H54 (cell line): ENCODE data around the gene SLC15A2.

Experiments
- DNase-seq: peaks from one replicate; pipeline ENCODE4 v3.0.0; 2011; ENCODE audit warnings: low spot score, mixed read lengths; ENCODE audit not compliant: insufficient read length
- FAIRE-seq: peaks from 3 replicates; lab custom pipeline; 2011; peaks lifted over from hg19 to GRCh38; lab: Jason Lieb, UNC
- POLR2A ChIP-seq: IDR thresholded peaks from 2 replicates; pipeline ENCODE4 v1.6.1; 2011; ENCODE audit warnings: low read depth, mild to moderate bottlenecking, low read length

The SLC15A2 gene

GRCh38 chr3:121981473-121981872 lies 87.3 kb downstream of the SLC15A2 start:
- DNase-seq = no peak
- no peak for TF ChIP-seq POLR2A
- no peak for FAIRE-seq

- no peak for FAIRE-seq
- no peak for TF ChIP-seq POLR2A
- no peak for DNase-seq
Measured at GRCh38 chr3:121985846-121986245, 91.6 kb downstream of the SLC15A2 start.

GRCh38 chr3:121988146-121988545 lies 93.9 kb downstream of the SLC15A2 start:
- TF ChIP-seq POLR2A = no peak
- FAIRE-seq = no peak
- no peak for DNase-seq

GRCh38 chr3:121989943-121990342 lies 95.7 kb downstream of the SLC15A2 start:
- no peak for FAIRE-seq
- no peak for TF ChIP-seq POLR2A
- DNase-seq = no peak

- no peak for DNase-seq
- no peak for TF ChIP-seq POLR2A
- FAIRE-seq = no peak
Measured at GRCh38 chr3:121992601-121993560, 98.7 kb downstream of the SLC15A2 start.
